Measurements from ENCODE around the gene CHPF.

- TF ChIP-seq POLR2AphosphoS5 (IDR thresholded peaks at IDR 0.05; ENCODE audit: low read depth, low read length) (no peak), POLR2A (IDR thresholded peaks at IDR 0.05; ENCODE audit: low read depth, low read length) (no peak), TAF1 (IDR thresholded peaks at IDR 0.05; ENCODE audit: borderline replicate concordance, low read depth, low read length) (no peak)
These were observed 10.7 kb upstream of the CHPF start for GRCh38 chr2:219554350-219554749.
